Sigmoid colon (tissue), 3 donors: Measurements from ENCODE around the gene EARS2.

Source experiments
- POLR2A ChIP-seq, 2 donors: fragments of 450-650 bp; IDR thresholded peaks; one replicate each; pipeline ENCODE4 v1.6.1; 2016; ENCODE audit warnings: antibody characterized with exemption in 2 of 2, mild to moderate bottlenecking in 2 of 2, moderate library complexity in 2 of 2
- TF ChIP-seq, protein P1 (sequence below), 4 experiments: fragments of 450-650 bp in 3 of 4; fragments of 200-600 bp in 1 of 4; IDR thresholded peaks; one replicate each; pipeline ENCODE4 v1.5.1; 2016 to 2019; ENCODE audit warnings: antibody characterized with exemption in 4 of 4, mild to moderate bottlenecking in 3 of 4, moderate library complexity in 2 of 4

DNA sequence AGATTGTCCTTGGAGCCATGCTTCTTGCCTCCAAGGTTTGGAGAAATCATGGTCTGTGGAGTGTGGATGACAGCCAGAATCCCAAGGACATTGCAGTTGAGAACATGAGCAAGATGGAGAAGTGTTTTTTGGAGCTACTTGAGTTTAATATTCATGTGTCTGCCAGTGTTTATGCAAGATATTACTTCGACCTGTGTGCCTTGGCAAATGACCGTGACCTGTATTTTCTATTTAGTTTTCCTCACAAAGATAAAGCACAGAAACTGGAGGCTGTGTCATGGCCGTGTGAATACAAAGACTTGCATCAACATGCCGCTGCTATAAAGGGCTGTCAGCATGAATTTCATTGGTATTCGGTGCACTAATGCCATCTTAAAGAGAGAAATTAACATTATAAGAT is 55.9 kb downstream of the EARS2 start:
- no peak for TF ChIP-seq POLR2A (IDR thresholded peaks at IDR 0.05)
- TF ChIP-seq, protein P1, sequence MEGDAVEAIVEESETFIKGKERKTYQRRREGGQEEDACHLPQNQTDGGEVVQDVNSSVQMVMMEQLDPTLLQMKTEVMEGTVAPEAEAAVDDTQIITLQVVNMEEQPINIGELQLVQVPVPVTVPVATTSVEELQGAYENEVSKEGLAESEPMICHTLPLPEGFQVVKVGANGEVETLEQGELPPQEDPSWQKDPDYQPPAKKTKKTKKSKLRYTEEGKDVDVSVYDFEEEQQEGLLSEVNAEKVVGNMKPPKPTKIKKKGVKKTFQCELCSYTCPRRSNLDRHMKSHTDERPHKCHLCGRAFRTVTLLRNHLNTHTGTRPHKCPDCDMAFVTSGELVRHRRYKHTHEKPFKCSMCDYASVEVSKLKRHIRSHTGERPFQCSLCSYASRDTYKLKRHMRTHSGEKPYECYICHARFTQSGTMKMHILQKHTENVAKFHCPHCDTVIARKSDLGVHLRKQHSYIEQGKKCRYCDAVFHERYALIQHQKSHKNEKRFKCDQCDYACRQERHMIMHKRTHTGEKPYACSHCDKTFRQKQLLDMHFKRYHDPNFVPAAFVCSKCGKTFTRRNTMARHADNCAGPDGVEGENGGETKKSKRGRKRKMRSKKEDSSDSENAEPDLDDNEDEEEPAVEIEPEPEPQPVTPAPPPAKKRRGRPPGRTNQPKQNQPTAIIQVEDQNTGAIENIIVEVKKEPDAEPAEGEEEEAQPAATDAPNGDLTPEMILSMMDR (IDR thresholded peaks at IDR 0.05): no peak
